H1 (cell line): Measurements from ENCODE around the gene CHST13. TPM values are rescaled to one million over a fixed set of nuclear protein-coding genes. Genes with fewer than 3 reads are reported as not detected.

Source experiments
- CTCF ChIA-PET: fragments of 300-600 bp; sonication (Branson Sonifier 250); formaldehyde crosslinking; loops from one replicate; lab custom pipeline; 2021; ENCODE audit not compliant: partially characterized antibody; lab: Charles Lee
- POLR2A ChIA-PET: fragments of 300-600 bp; sonication (Branson Sonifier 250); formaldehyde crosslinking; loops from one replicate; lab custom pipeline; 2021; ENCODE audit warnings: inconsistent platforms; ENCODE audit not compliant: partially characterized antibody; lab: Charles Lee
- DNase-seq, 2 experiments: peaks; one replicate each; pipeline versions ENCODE4 v3.0.0 to v3.0.0-alpha.2; 2010 to 2022; ENCODE audit warnings: low spot score in 2 of 2, low read depth in 1 of 2, mixed read lengths in 1 of 2
- FAIRE-seq: peaks from 2 replicates; lab custom pipeline; 2011; peaks lifted over from hg19 to GRCh38; lab: Jason Lieb, UNC
- H2AFZ ChIP-seq: 2 replicates; pipeline ENCODE4 v1.8.1; 2012; ENCODE audit warnings: low read length, inconsistent platforms
- H2AK5ac ChIP-seq: 2 replicates; pipeline ENCODE4 v1.6.1; 2013; ENCODE audit warnings: low read depth, low read length
- H2BK120ac ChIP-seq: replicated peaks from 2 replicates; pipeline ENCODE3; 2013; ENCODE audit warnings: low read depth, low read length, inconsistent platforms
- H2BK12ac ChIP-seq: 2 replicates; pipeline ENCODE4 v1.6.1; 2013; ENCODE audit warnings: low read depth, low read length
- H2BK15ac ChIP-seq: 2 replicates; pipeline ENCODE4 v1.6.1; 2013; ENCODE audit warnings: low read length
- H2BK20ac ChIP-seq: 2 replicates; pipeline ENCODE4 v1.6.1; 2013; ENCODE audit warnings: low read length
- H2BK5ac ChIP-seq: 2 replicates; pipeline ENCODE4 v1.6.1; 2013; ENCODE audit warnings: low read depth, low read length
- H3K14ac ChIP-seq: 2 replicates; pipeline ENCODE4 v1.6.1; 2013; ENCODE audit warnings: inconsistent platforms; ENCODE audit not compliant: insufficient read length
- H3K18ac ChIP-seq: 2 replicates; pipeline ENCODE4 v1.6.1; 2013; ENCODE audit warnings: low read length; ENCODE audit errors: extremely low read depth
- H3K23ac ChIP-seq: 2 replicates; pipeline ENCODE4 v1.6.1; 2013; ENCODE audit warnings: inconsistent platforms; ENCODE audit not compliant: insufficient read length
- H3K23me2 ChIP-seq: 2 replicates; pipeline ENCODE4 v1.6.1; 2013; ENCODE audit warnings: low read depth, low read length
- H3K27ac ChIP-seq: 2 replicates; pipeline ENCODE4 v1.6.1; 2011; ENCODE audit warnings: low read depth, low read length, inconsistent platforms
- H3K27me3 ChIP-seq, 4 experiments: replicated peaks in 1 of 4; 1 replicate in 1 of 4; 2 replicates in 3 of 4; pipeline versions ENCODE4 v1.6.1 to v1.8.1; 2011 to 2013; ENCODE audit warnings: low read length in 3 of 4, mild to moderate bottlenecking in 3 of 4, inconsistent platforms in 2 of 4, mixed read lengths in 2 of 4, moderate library complexity in 1 of 4; ENCODE audit not compliant: control insufficient read depth in 3 of 4, insufficient read depth in 3 of 4; ENCODE audit errors: extremely low read depth in 1 of 4
- H3K36me3 ChIP-seq, 4 experiments: 2 replicates each; pipeline versions ENCODE4 v1.6.1 to v1.8.1; 2011 to 2013; ENCODE audit warnings: mild to moderate bottlenecking in 4 of 4, low read length in 3 of 4, moderate library complexity in 2 of 4, control low read depth in 1 of 4, inconsistent platforms in 1 of 4; ENCODE audit not compliant: insufficient read depth in 4 of 4, control insufficient read depth in 2 of 4
- H3K4ac ChIP-seq: replicated peaks from 2 replicates; pipeline ENCODE3; 2013; ENCODE audit warnings: low read length, low read depth, mixed read lengths, inconsistent platforms; ENCODE audit not compliant: insufficient read length
- H3K4me1 ChIP-seq, 4 experiments: replicated peaks in 1 of 4; 1 replicate in 1 of 4; 2 replicates in 3 of 4; pipeline versions ENCODE4 v1.6.1 to v1.8.1; 2011 to 2013; ENCODE audit warnings: low read length in 3 of 4, inconsistent platforms in 2 of 4, mixed read lengths in 1 of 4; ENCODE audit not compliant: insufficient read depth in 4 of 4, control insufficient read depth in 3 of 4
- H3K4me2 ChIP-seq, 2 experiments: 2 replicates each; pipeline versions ENCODE4 v1.6.1 to v1.8.1; 2011 to 2013; ENCODE audit warnings: low read depth in 2 of 2, low read length in 2 of 2, control low read depth in 1 of 2, inconsistent platforms in 1 of 2, mild to moderate bottlenecking in 1 of 2; ENCODE audit not compliant: insufficient read depth in 1 of 2
- H3K4me3 ChIP-seq, 4 experiments: fragments of 200-600, 300-600 bp in 1 of 4; sonication (generic), shearing (Covaris generic), sonication (Bioruptor Twin) in 1 of 4; 2 replicates each; pipeline versions ENCODE4 v1.5.1 to v1.8.1; 2011 to 2016; ENCODE audit warnings: low read length in 4 of 4, low read depth in 3 of 4, control low read depth in 2 of 4, inconsistent platforms in 2 of 4, mild to moderate bottlenecking in 2 of 4, mixed read lengths in 1 of 4, moderate library complexity in 1 of 4; ENCODE audit not compliant: insufficient read depth in 2 of 4; ENCODE audit errors: extremely low read depth in 1 of 4
- H3K56ac ChIP-seq: replicated peaks from 2 replicates; pipeline ENCODE3; 2013; ENCODE audit warnings: low read depth, mild to moderate bottlenecking, mixed read lengths, low read length, inconsistent platforms; ENCODE audit not compliant: insufficient read length
- H3K79me1 ChIP-seq: 2 replicates; pipeline ENCODE4 v1.6.1; 2013; ENCODE audit warnings: low read depth, low read length, control low read depth
- H3K79me2 ChIP-seq, 2 experiments: 2 replicates each; pipeline versions ENCODE4 v1.6.1 to v1.8.1; 2012 to 2013; ENCODE audit warnings: low read length in 2 of 2, mild to moderate bottlenecking in 2 of 2, inconsistent platforms in 1 of 2; ENCODE audit not compliant: insufficient read depth in 2 of 2, control insufficient read depth in 1 of 2
- H3K9ac ChIP-seq, 4 experiments: replicated peaks in 1 of 4; 1 replicate in 1 of 4; 2 replicates in 3 of 4; pipeline versions ENCODE4 v1.6.1 to v1.8.1; 2011 to 2013; ENCODE audit warnings: low read depth in 3 of 4, low read length in 3 of 4, control low read depth in 2 of 4, mild to moderate bottlenecking in 2 of 4, moderate library complexity in 2 of 4, inconsistent platforms in 1 of 4; ENCODE audit errors: extremely low read depth in 1 of 4
- H3K9me3 ChIP-seq, 2 experiments: 2 replicates each; pipeline versions ENCODE4 v1.6.1 to v1.8.1; 2012 to 2013; ENCODE audit warnings: mild to moderate bottlenecking in 2 of 2, moderate library complexity in 2 of 2, control low read depth in 1 of 2, inconsistent platforms in 1 of 2, low read depth in 1 of 2, low read length in 1 of 2, mixed read lengths in 1 of 2; ENCODE audit not compliant: insufficient read depth in 2 of 2
- H4K20me1 ChIP-seq, 2 experiments: replicated peaks in 1 of 2; 2 replicates each; pipeline versions ENCODE3 to v1.8.1; 2011 to 2013; ENCODE audit warnings: inconsistent platforms in 2 of 2, low read length in 2 of 2, mild to moderate bottlenecking in 1 of 2; ENCODE audit not compliant: insufficient read depth in 2 of 2, control insufficient read depth in 1 of 2
- H4K5ac ChIP-seq: 2 replicates; pipeline ENCODE4 v1.6.1; 2013; ENCODE audit warnings: low read length, low read depth, mixed read lengths, inconsistent platforms; ENCODE audit not compliant: insufficient read length
- H4K8ac ChIP-seq: 2 replicates; pipeline ENCODE4 v1.8.0; 2013; ENCODE audit warnings: mild to moderate bottlenecking, moderate library complexity, low read length, inconsistent platforms; ENCODE audit not compliant: insufficient read depth; ENCODE audit errors: extremely low read depth
- H4K91ac ChIP-seq: replicated peaks from 2 replicates; pipeline ENCODE3; 2013; ENCODE audit warnings: low read length, mixed read lengths, inconsistent platforms; ENCODE audit not compliant: insufficient read length
- ASH2L ChIP-seq: fragments of 200-600, 300-600 bp; sonication (generic); IDR thresholded peaks from one replicate; pipeline ENCODE4 v1.7.1; 2017; ENCODE audit warnings: low read length
- CEBPB ChIP-seq: IDR thresholded peaks from 2 replicates; pipeline ENCODE4 v1.6.1; 2012; ENCODE audit warnings: low read depth, low read length
- EGR1 ChIP-seq: IDR thresholded peaks from 2 replicates; pipeline ENCODE4 v1.6.1; 2011; ENCODE audit warnings: low read depth, low read length, borderline replicate concordance
- KDM4A ChIP-seq: IDR thresholded peaks from one replicate; pipeline ENCODE4 v1.7.1; 2012; ENCODE audit warnings: low read depth, mild to moderate bottlenecking, moderate library complexity, low read length, inconsistent platforms; ENCODE audit not compliant: severe bottlenecking
- NRF1 ChIP-seq: IDR thresholded peaks from 2 replicates; pipeline ENCODE4 v1.6.1; 2011; ENCODE audit warnings: mild to moderate bottlenecking, low read depth, low read length, improper control_type of control experiment
- SP2 ChIP-seq: IDR thresholded peaks from 2 replicates; pipeline ENCODE4 v1.6.1; 2012; ENCODE audit warnings: mild to moderate bottlenecking, low read length, inconsistent platforms
- TAF7 ChIP-seq: optimal IDR thresholded peaks from 2 replicates; pipeline ENCODE3; 2011; ENCODE audit warnings: low read depth, mild to moderate bottlenecking, inconsistent platforms, low read length, moderate library complexity, borderline replicate concordance
- TBP ChIP-seq: IDR thresholded peaks from 2 replicates; pipeline ENCODE4 v1.6.1; 2011; ENCODE audit warnings: low read depth, low read length, improper control_type of control experiment
- YY1 ChIP-seq: IDR thresholded peaks from 2 replicates; pipeline ENCODE4 v1.6.1; 2011; ENCODE audit warnings: low read depth, mild to moderate bottlenecking, low read length
- WGBS, 2 experiments: shearing (Covaris generic) in 1 of 2; methylation state at CpG; one replicate each; pipeline versions ENCODE4 v1.1.6 to v1.1.7; 2013 to 2015; ENCODE audit warnings: low lambda C conversion rate in 2 of 2, mixed read lengths in 2 of 2, inconsistent platforms in 1 of 2, low coverage in 1 of 2, missing lambda C conversion rate in 1 of 2; ENCODE audit not compliant: insufficient replicate concordance in 2 of 2, insufficient coverage in 1 of 2, insufficient read length in 1 of 2; ENCODE audit errors: extremely low coverage in 1 of 2, missing lambda C conversion rate in 1 of 2; 5-methylcytosine and 5-hydroxymethylcytosine counted together
- polyA plus RNA-seq, 7 experiments: library from polyadenylated mRNA; depleted of rRNA in 3 of 7; stranded (reverse) in 5 of 7; unstranded in 2 of 7; fragments of >200 nt in 5 of 7; fragments of 200-250 nt in 2 of 7; gene quantifications; 1 replicate in 5 of 7; 2 replicates in 1 of 7; 4 replicates in 1 of 7; pipeline versions ENCODE4 v1.2.1 to v1.2.3, GENCODE V29; 2011 to 2013; ENCODE audit warnings: missing spikeins in 2 of 7, mixed read lengths in 2 of 7
- total RNA-seq: library from RNA; stranded (reverse); fragmentation: NEBNext Ultra II Directional; extraction: Animal tissue kit (Norgen Biotek cat#: 25700); gene quantifications from 2 replicates; pipeline ENCODE4 v1.2.1, GENCODE V29; 2021
- TF ChIP-seq, protein P1 (sequence below), 3 experiments: IDR thresholded peaks; 1 replicate in 2 of 3; 2 replicates in 1 of 3; pipeline versions ENCODE4 v1.5.1 to v1.6.1; 2011; ENCODE audit warnings: low read length in 3 of 3, mild to moderate bottlenecking in 3 of 3, inconsistent platforms in 2 of 3, low read depth in 1 of 3, moderate library complexity in 1 of 3; ENCODE audit not compliant: insufficient read depth in 1 of 3; ENCODE audit errors: control extremely low read depth in 1 of 3

CHST13 gene
- total and polyA plus RNA-seq, 2 of the 8 experiments (the other 6 are each of a cell fraction or from before 2014, with no cell fraction given): 5.4 to 11.7 TPM

- Histone ChIP-seq H3K23ac (no peak overlapping the region), H3K18ac (peak overlapping the region; percentile 71), H4K5ac (peak overlapping the region; percentile 55), H2BK15ac (no peak overlapping the region), H3K4me2 (peak overlapping the region; percentile 49 to 90), H3K27me3 (peaks cover 0 to 16% (median 11%) of the 10 kb centered on the region in 4 experiments; a peak in 5 of 7 replicates), H3K4me1 (peaks cover 0 to 18% (median 10%) of the 10 kb centered on the region in 4 experiments; a peak in 6 of 7 replicates), H4K91ac (peak overlapping the region; percentile 29), H2BK12ac (no peak overlapping the region; the same call in 1 of the 2 replicates), H2AK5ac (no peak overlapping the region), H3K4me3 (peak overlapping the region; percentile 47 to 76 (median 60)), H3K36me3 (no peaks in the 10 kb centered on the region), H3K79me2 (no peaks in the 10 kb centered on the region), H3K56ac (no peak overlapping the region), H2AFZ (peak overlapping the region; percentile 73; the same call in 1 of the 2 replicates), H2BK20ac (peak overlapping the region; percentile 4; the same call in 1 of the 2 replicates), H3K9me3 (no peaks in the 10 kb centered on the region), H2BK5ac (no peak overlapping the region; the same call in 1 of the 2 replicates), H4K8ac (peak overlapping the region; percentile 77), H4K20me1 (no peaks in the 10 kb centered on the region), H3K14ac (no peak overlapping the region), H3K4ac (peak overlapping the region; percentile 8), H3K27ac (no peak overlapping the region), H3K9ac (0 out of 7 replicates have a peak overlapping the region, but pooled peaks of 2 of the 4 experiments have one; percentile 8 to 25), H2BK120ac (no peak overlapping the region), H3K23me2 (peaks cover 7% of the 10 kb centered on the region; the same call in 1 of the 2 replicates), H3K79me1 (no peaks in the 10 kb centered on the region)
- ChIA-PET CTCF (interaction anchor here (0.5 to 3.3 kb wide), 7 partner anchors 11 to 213 kb away, joined by 3 to 12 read pairs (median 5); no protein-coding TSS in a partner anchor), POLR2A (interaction anchor here (0.8 kb wide), 1 partner anchor 12 kb away, joined by 3 read pairs; no protein-coding TSS in a partner anchor)
- DNase-seq (no peak), FAIRE-seq (no peak)
- 23% methylated on average over 18 of the region's 31 CpGs; no CpG with 5 or more reads in 1 of the 2 experiments for WGBS, 2 experiments
- TF ChIP-seq ASH2L: no peak
- peak; percentile 55; the same call in 1 of the 2 replicates for TF ChIP-seq EGR1
- no peak for TF ChIP-seq SP2
- no peak for TF ChIP-seq CEBPB
- TF ChIP-seq KDM4A: peak; percentile 93
- TF ChIP-seq, protein P1, sequence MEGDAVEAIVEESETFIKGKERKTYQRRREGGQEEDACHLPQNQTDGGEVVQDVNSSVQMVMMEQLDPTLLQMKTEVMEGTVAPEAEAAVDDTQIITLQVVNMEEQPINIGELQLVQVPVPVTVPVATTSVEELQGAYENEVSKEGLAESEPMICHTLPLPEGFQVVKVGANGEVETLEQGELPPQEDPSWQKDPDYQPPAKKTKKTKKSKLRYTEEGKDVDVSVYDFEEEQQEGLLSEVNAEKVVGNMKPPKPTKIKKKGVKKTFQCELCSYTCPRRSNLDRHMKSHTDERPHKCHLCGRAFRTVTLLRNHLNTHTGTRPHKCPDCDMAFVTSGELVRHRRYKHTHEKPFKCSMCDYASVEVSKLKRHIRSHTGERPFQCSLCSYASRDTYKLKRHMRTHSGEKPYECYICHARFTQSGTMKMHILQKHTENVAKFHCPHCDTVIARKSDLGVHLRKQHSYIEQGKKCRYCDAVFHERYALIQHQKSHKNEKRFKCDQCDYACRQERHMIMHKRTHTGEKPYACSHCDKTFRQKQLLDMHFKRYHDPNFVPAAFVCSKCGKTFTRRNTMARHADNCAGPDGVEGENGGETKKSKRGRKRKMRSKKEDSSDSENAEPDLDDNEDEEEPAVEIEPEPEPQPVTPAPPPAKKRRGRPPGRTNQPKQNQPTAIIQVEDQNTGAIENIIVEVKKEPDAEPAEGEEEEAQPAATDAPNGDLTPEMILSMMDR (IDR thresholded peaks at IDR 0.05; ENCODE audit: control extremely low read depth in 1 of 3, insufficient read depth in 1 of 3, low read depth in 1 of 3, low read length in 3 of 3): peak in 1 of 3 experiments; percentile 0; a peak in 1 of 4 replicates
- no peak for TF ChIP-seq TAF7
- TF ChIP-seq NRF1: peak; percentile 38; the same call in 1 of the 2 replicates
- no peak for TF ChIP-seq YY1
- no peak for TF ChIP-seq TBP
Measured at GRCh38 chr3:126524429-126524988, 554 bp downstream of the CHST13 start.
